Panc1 (cell line): Measurements from ENCODE around the gene GOLGA1. TPM values are rescaled to one million over a fixed set of nuclear protein-coding genes. Genes with fewer than 3 reads are reported as not detected.

Experiments used
- ATAC-seq: fragments of 200-7000 bp; cut with Tn5 transposase; 2 replicates; pipeline ENCODE4 v1.9.1; 2020; ENCODE audit warnings: mild to moderate bottlenecking, moderate library complexity
- BruUV-seq: library from RNA; stranded (reverse); fragments of 400-500 nt; replicated peaks from 2 replicates; lab custom pipeline; 2021; lab: Mats Ljungman, UMichigan
- CTCF ChIA-PET: fragments of 300-600 bp; sonication (Branson Sonifier 250); formaldehyde crosslinking; loops from one replicate; lab custom pipeline; 2022; ENCODE audit warnings: antibody characterized with exemption; lab: Charles Lee
- POLR2A ChIA-PET: fragments of 300-600 bp; sonication (Branson Sonifier 250); formaldehyde crosslinking; loops from one replicate; lab custom pipeline; 2022; ENCODE audit warnings: antibody characterized with exemption; lab: Charles Lee
- DNase-seq: peaks from one replicate; pipeline ENCODE4 v3.0.0-alpha.2; 2010; ENCODE audit warnings: low read depth, low spot score
- H3K27ac ChIP-seq: 2 replicates; pipeline ENCODE4 v1.5.1; 2011; ENCODE audit warnings: mild to moderate bottlenecking, low read length, inconsistent platforms
- H3K27me3 ChIP-seq: fragments of 200-500 bp; sonication (Bioruptor generic); 2 replicates; pipeline ENCODE4 v1.6.0; 2014; ENCODE audit warnings: low read length, inconsistent platforms; ENCODE audit not compliant: control insufficient read depth, insufficient read depth
- H3K36me3 ChIP-seq: fragments of 200-500 bp; sonication (Bioruptor generic); 2 replicates; pipeline ENCODE4 v1.5.1; 2014; ENCODE audit warnings: inconsistent platforms, mild to moderate bottlenecking, low read length, moderate library complexity; ENCODE audit not compliant: control insufficient read depth, insufficient read depth
- H3K4me1 ChIP-seq: 2 replicates; pipeline ENCODE4 v1.5.1; 2011; ENCODE audit warnings: inconsistent platforms, mild to moderate bottlenecking, low read length, moderate library complexity; ENCODE audit not compliant: control insufficient read depth, insufficient read depth
- H3K4me3 ChIP-seq, 2 experiments: 2 replicates each; pipeline ENCODE4 v1.5.1; 2011 to 2012; ENCODE audit warnings: low read depth in 2 of 2, low read length in 2 of 2, mild to moderate bottlenecking in 2 of 2, inconsistent platforms in 1 of 2, moderate library complexity in 1 of 2
- H3K9me3 ChIP-seq: fragments of 200-500 bp; sonication (Bioruptor generic); 2 replicates; pipeline ENCODE4 v1.5.1; 2014; ENCODE audit warnings: low read depth, mild to moderate bottlenecking, inconsistent platforms, low read length, moderate library complexity; ENCODE audit not compliant: control insufficient read depth, insufficient read depth
- CTCF ChIP-seq: fragments of 450-650 bp; IDR thresholded peaks from 2 replicates; pipeline ENCODE4 v1.5.1; 2017; ENCODE audit warnings: mild to moderate bottlenecking
- POLR2AphosphoS5 ChIP-seq: IDR thresholded peaks from 2 replicates; pipeline ENCODE4 v1.6.1; 2012; ENCODE audit warnings: mild to moderate bottlenecking, low read depth, low read length, moderate library complexity
- REST ChIP-seq, 2 experiments: IDR thresholded peaks; 2 replicates each; pipeline ENCODE4 v1.6.1; 2011 to 2012; ENCODE audit warnings: low read depth in 2 of 2, control low read depth in 1 of 2, low read length in 1 of 2, mild to moderate bottlenecking in 1 of 2, moderate library complexity in 1 of 2; ENCODE audit not compliant: insufficient read depth in 1 of 2
- SIN3A ChIP-seq: IDR thresholded peaks from 2 replicates; pipeline ENCODE4 v1.6.1; 2012; ENCODE audit warnings: low read depth, mild to moderate bottlenecking, low read length, moderate library complexity, borderline replicate concordance; ENCODE audit not compliant: insufficient read depth
- TCF7L2 ChIP-seq: IDR thresholded peaks from 2 replicates; pipeline ENCODE4 v1.6.1; 2011; ENCODE audit warnings: mild to moderate bottlenecking, low read depth, low read length, inconsistent platforms
- in situ Hi-C: cut with HindIII; loops from 2 replicates; pipeline ENCODE4 v1.10.0; 2016; ENCODE audit warnings: low sequenced_read_pairs, low pct_unique_long_range_greater_than_20kb
- intact Hi-C: fragments of 100-400 bp; cut with micrococcal nuclease; formaldehyde crosslinking; loops from one replicate; pipeline ENCODE4 v1.10.0; 2022; ENCODE audit not compliant: unreplicated experiment
- total RNA-seq: library from RNA; stranded (reverse); gene quantifications from one replicate; pipeline ENCODE4 v1.2.1, GENCODE V29; 2021; ENCODE audit not compliant: unreplicated experiment

Gene GOLGA1
- total RNA-seq, 1 experiment from 2014 or later: 15.5 TPM

GRCh38 chr9:124868511-124869465, 72.1 kb downstream of the GOLGA1 start:
- peak; percentile 85; the same call in 1 of the 2 replicates for TF ChIP-seq SIN3A
- peak; percentile 87 for TF ChIP-seq POLR2AphosphoS5
- no peak for TF ChIP-seq TCF7L2
- peaks cover 28% of the 10 kb centered on the region for H3K4me1 ChIP-seq
- intact Hi-C loops: no loop called here
- peak; percentile 93 for ATAC-seq
- H3K9me3 ChIP-seq: no peaks in the 10 kb centered on the region
- TSS peak; percentile 98 for BruUV-seq
- ChIA-PET POLR2A (interaction anchor here (0.6 kb wide), 2 partner anchors 23 to 28 kb away, joined by 5 read pairs; no protein-coding TSS in a partner anchor), CTCF (no interaction called here)
- H3K36me3 ChIP-seq: peaks cover 13% of the 10 kb centered on the region
- peak overlapping the region; percentile 96 for H3K27ac ChIP-seq
- in situ Hi-C loops: no loop called here
- no peak for DNase-seq
- H3K27me3 ChIP-seq: no peaks in the 10 kb centered on the region
- H3K4me3 ChIP-seq: peak overlapping the region; percentile 89 to 90

- no peak for TF ChIP-seq REST (IDR thresholded peaks at IDR 0.05; ENCODE audit: insufficient read depth in 1 of 2, low read depth in 2 of 2, low read length in 1 of 2)
- TF ChIP-seq SIN3A: no peak
- no peak for TF ChIP-seq TCF7L2
- no peak for TF ChIP-seq CTCF
- no peak for TF ChIP-seq POLR2AphosphoS5
- DNase-seq (no peak), ATAC-seq (no peak)
- Histone ChIP-seq H3K27ac (peak overlapping the region; percentile 88), H3K4me3 (peak overlapping the region; percentile 79 to 90), H3K4me1 (peaks cover 30% of the 10 kb centered on the region), H3K27me3 (no peaks in the 10 kb centered on the region), H3K36me3 (peaks cover 9% of the 10 kb centered on the region), H3K9me3 (no peaks in the 10 kb centered on the region)
- no TSS peak for BruUV-seq
- in situ Hi-C loops: no loop called here
- POLR2A ChIA-PET: interaction anchor here (0.5 kb wide), 1 partner anchor 22 kb away, joined by 10 read pairs; no protein-coding TSS in a partner anchor
- intact Hi-C loops: no loop called here
- CTCF ChIA-PET: no interaction called here
Observed at GRCh38 chr9:124863371-124863871, 77.5 kb downstream of the GOLGA1 start.
